ENCODE data around the gene PCDHGC3. TPM values are rescaled to one million over a fixed set of nuclear protein-coding genes. Genes with fewer than 3 reads are reported as not detected.
A peak's percentile ranks its signal among the peaks of the same experiment; 100 is the strongest.

Gene PCDHGC3
- total RNA-seq, 1 experiment from 2014 or later = 29.1 TPM

- H3K27me3 Mint-ChIP-seq (ENCODE audit: low read depth) = peaks cover 51% of the 10 kb centered on the region
- TF ChIP-seq ARID4B (CRISPR knock-in tag; IDR thresholded peaks at IDR 0.05; ENCODE audit: borderline replicate concordance) (no peak), MYBL2 (CRISPR knock-in tag; IDR thresholded peaks at IDR 0.05) (no peak), TEAD1 (CRISPR knock-in tag; IDR thresholded peaks at IDR 0.05) (no peak), CREM (CRISPR knock-in tag; IDR thresholded peaks at IDR 0.05) (no peak), SMAD3 (CRISPR knock-in tag; IDR thresholded peaks at IDR 0.05; ENCODE audit: borderline replicate concordance) (no peak)
- ChIA-PET POLR2A (interaction anchor here (4.5 kb wide), 1 partner anchor 9 kb away, joined by 17 read pairs; the partner anchor contains the start of gene PCDHGC4), CTCF (interaction anchor here (0.6 to 6.8 kb wide), 17 partner anchors 8 to 270 kb away, joined by 3 to 113 read pairs (median 11); partner anchors contain the start of genes PCDHB14, PCDHGA1, PCDHGA10 and PCDHGA11)
- H3K9me3 Mint-ChIP-seq = no peaks in the 10 kb centered on the region
- no peak for ATAC-seq
- no peak for DNase-seq (ENCODE audit: low spot score)
- H3K36me3 Mint-ChIP-seq = peaks cover 13% of the 10 kb centered on the region
- no peak overlapping the region for H3K4me3 Mint-ChIP-seq
- peaks cover 50% of the 10 kb centered on the region for H3K4me1 Mint-ChIP-seq
- no peak overlapping the region for H3K27ac Mint-ChIP-seq
Measured at GRCh38 chr5:141493500-141494422, 18.0 kb downstream of the PCDHGC3 start.

- DNase-seq (ENCODE audit: low spot score) = peak; percentile 51
- H3K36me3 Mint-ChIP-seq = peaks cover 16% of the 10 kb centered on the region
Measured at GRCh38 chr5:141494761-141495452, 19.1 kb downstream of the PCDHGC3 start.

More at GRCh38 chr5:141494761-141495452, 19.1 kb downstream of the PCDHGC3 start:
- Mint-ChIP-seq H3K27ac (no peak overlapping the region), H3K9me3 (no peaks in the 10 kb centered on the region), H3K4me1 (peaks cover 45% of the 10 kb centered on the region), H3K4me3 (peak overlapping the region; percentile 40), H3K27me3 (ENCODE audit: low read depth) (peaks cover 43% of the 10 kb centered on the region)
- ATAC-seq = peak; percentile 21
- POLR2A ChIA-PET = interaction anchor here (0.8 to 4.5 kb wide), 4 partner anchors 10 to 174 kb away, joined by 4 to 17 read pairs (median 6); partner anchors contain the start of genes PCDHGC4 and TAF7
- CTCF ChIA-PET = interaction anchor here (0.9 to 6.8 kb wide), 16 partner anchors 9 to 339 kb away, joined by 3 to 113 read pairs (median 11); partner anchors contain the start of genes PCDHB14, PCDHB15, PCDHGA10 and PCDHGA11
- TF ChIP-seq FOXP4 (CRISPR knock-in tag; IDR thresholded peaks at IDR 0.05) (no peak), E2F5 (CRISPR knock-in tag; IDR thresholded peaks at IDR 0.05) (no peak), ZNF423 (CRISPR knock-in tag; IDR thresholded peaks at IDR 0.05) (peak; percentile 67; the same call in 1 of the 2 replicates), NR1H2 (CRISPR knock-in tag; IDR thresholded peaks at IDR 0.05) (no peak), CDX4 (CRISPR knock-in tag; IDR thresholded peaks at IDR 0.05; ENCODE audit: borderline replicate concordance) (no peak)

Data from WTC11 (cell line).